HCT116 (cell line): ENCODE measurements around the gene MCM9. TPM values are rescaled to one million over a fixed set of nuclear protein-coding genes. Genes with fewer than 3 reads are reported as not detected.

Experiments
- ATAC-seq: fragments of 200-7000 bp; cut with Tn5 transposase; 2 replicates; pipeline ENCODE4 v1.9.1; 2020; ENCODE audit warnings: mild to moderate bottlenecking, moderate library complexity
- BruUV-seq: library from RNA; stranded (reverse); fragments of 400-500 nt; replicated peaks from 2 replicates; lab custom pipeline; 2021; lab: Mats Ljungman, UMichigan
- CTCF ChIA-PET: fragments of 300-600 bp; sonication (Branson Sonifier 250); formaldehyde crosslinking; loops from one replicate; lab custom pipeline; 2021; ENCODE audit warnings: antibody characterized with exemption; lab: Charles Lee
- POLR2A ChIA-PET: fragments of 300-600, 350-600 bp; sonication (Branson Sonifier 250); formaldehyde crosslinking; loops from one replicate; lab custom pipeline; 2021; ENCODE audit warnings: antibody characterized with exemption; lab: Charles Lee
- RAD21 ChIA-PET, 2 experiments: fragments of 300-600 bp; sonication (Branson Sonifier 250); formaldehyde crosslinking; loops; one replicate each; lab custom pipeline; 2023; ENCODE audit warnings: low total read pairs in 2 of 2; ENCODE audit not compliant: uncharacterized antibody in 2 of 2, unreplicated experiment in 2 of 2, low non-redundant PET in 1 of 2; lab: Charles Lee
- DNase-seq: peaks from one replicate; pipeline ENCODE4 v3.0.0-alpha.2; 2010; ENCODE audit warnings: low read depth, low spot score
- H2AFZ ChIP-seq: fragments of 200-600 bp; shearing (Covaris generic), sonication (generic); 2 replicates; pipeline ENCODE4 v1.6.1; 2017; ENCODE audit warnings: low read depth, mixed run types, mixed read lengths, antibody characterized with exemption, low read length; ENCODE audit not compliant: poor library complexity, severe bottlenecking
- H3K27ac ChIP-seq: 2 replicates; pipeline ENCODE4 v1.5.1; 2012; ENCODE audit warnings: low read depth, low read length
- H3K27me3 ChIP-seq: fragments of 200-600 bp; sonication (generic); 2 replicates; pipeline ENCODE4 v1.6.1; 2016; ENCODE audit warnings: mixed run types, low read length, mixed read lengths; ENCODE audit not compliant: insufficient read depth
- H3K36me3 ChIP-seq, 2 experiments: fragments of 200-500 bp in 1 of 2; fragments of 200-600 bp in 1 of 2; sonication (Bioruptor generic) in 1 of 2; sonication (generic) in 1 of 2; 2 replicates each; pipeline versions ENCODE4 v1.5.1 to v1.6.1; 2014 to 2016; ENCODE audit warnings: low read length in 2 of 2, inconsistent platforms in 1 of 2, mixed read lengths in 1 of 2, mixed run types in 1 of 2; ENCODE audit not compliant: insufficient read depth in 2 of 2, control insufficient read depth in 1 of 2
- H3K4me1 ChIP-seq, 2 experiments: fragments of 200-600 bp in 1 of 2; sonication (generic) in 1 of 2; 2 replicates each; pipeline versions ENCODE4 v1.5.1 to v1.6.1; 2012 to 2017; ENCODE audit warnings: low read length in 2 of 2, inconsistent platforms in 1 of 2, mild to moderate bottlenecking in 1 of 2, mixed read lengths in 1 of 2, mixed run types in 1 of 2, moderate library complexity in 1 of 2; ENCODE audit not compliant: insufficient read depth in 2 of 2, control insufficient read depth in 1 of 2
- H3K4me2 ChIP-seq: fragments of 200-600 bp; sonication (generic); 2 replicates; pipeline ENCODE4 v1.6.1; 2017; ENCODE audit warnings: mixed run types, low read length, mixed read lengths
- H3K4me3 ChIP-seq, 2 experiments: fragments of 200-600 bp in 1 of 2; sonication (generic) in 1 of 2; replicated peaks in 1 of 2; 2 replicates each; pipeline ENCODE4 v1.5.1; 2011 to 2016; ENCODE audit warnings: low read length in 2 of 2, control low read depth in 1 of 2, low read depth in 1 of 2, mild to moderate bottlenecking in 1 of 2, mixed read lengths in 1 of 2, mixed run types in 1 of 2
- H3K79me2 ChIP-seq: fragments of 200-600 bp; sonication (generic); 2 replicates; pipeline ENCODE4 v1.6.1; 2017; ENCODE audit warnings: mild to moderate bottlenecking, mixed run types, low read length, moderate library complexity, mixed read lengths; ENCODE audit not compliant: insufficient read depth
- H3K9ac ChIP-seq: fragments of 200-600 bp; sonication (generic); 2 replicates; pipeline ENCODE4 v1.6.1; 2016; ENCODE audit warnings: low read length, mixed read lengths
- H3K9me2 ChIP-seq: fragments of 200-600 bp; sonication (generic), shearing (Covaris generic); 2 replicates; pipeline ENCODE4 v1.6.1; 2017; ENCODE audit warnings: mixed run types, mild to moderate bottlenecking, moderate library complexity; ENCODE audit not compliant: insufficient read depth
- H3K9me3 ChIP-seq, 2 experiments: fragments of 200-500 bp in 1 of 2; fragments of 200-600 bp in 1 of 2; sonication (Bioruptor generic) in 1 of 2; sonication (generic) in 1 of 2; 2 replicates each; pipeline ENCODE4 v1.6.1; 2014 to 2017; ENCODE audit warnings: low read length in 2 of 2, mixed read lengths in 2 of 2, inconsistent platforms in 1 of 2, low read depth in 1 of 2, mild to moderate bottlenecking in 1 of 2, mixed run types in 1 of 2, moderate library complexity in 1 of 2; ENCODE audit not compliant: control insufficient read depth in 1 of 2, insufficient read depth in 1 of 2
- H4K20me1 ChIP-seq: fragments of 200-600 bp; sonication (generic), shearing (Covaris generic); 2 replicates; pipeline ENCODE4 v1.6.1; 2017; ENCODE audit warnings: mixed run types, mild to moderate bottlenecking, moderate library complexity; ENCODE audit not compliant: insufficient read depth
- CEBPB ChIP-seq: IDR thresholded peaks from 2 replicates; pipeline ENCODE4 v1.6.1; 2012; ENCODE audit warnings: low read depth
- EZH2 ChIP-seq: fragments of 200-600 bp; sonication (generic); IDR thresholded peaks from 2 replicates; pipeline ENCODE4 v1.6.1; 2017; ENCODE audit warnings: antibody characterized with exemption, mixed run types
- EZH2phosphoT487 ChIP-seq: fragments of 200-600 bp; IDR thresholded peaks from 2 replicates; pipeline ENCODE4 v1.6.1; 2018; ENCODE audit warnings: antibody characterized with exemption, borderline replicate concordance
- POLR2AphosphoS5 ChIP-seq: IDR thresholded peaks from 2 replicates; pipeline ENCODE4 v1.6.1; 2011; ENCODE audit warnings: mild to moderate bottlenecking, low read depth, low read length, moderate library complexity
- ZBTB33 ChIP-seq: IDR thresholded peaks from 2 replicates; pipeline ENCODE4 v1.6.1; 2011; ENCODE audit warnings: mild to moderate bottlenecking, low read length, moderate library complexity; ENCODE audit not compliant: insufficient replicate concordance; ENCODE audit errors: extremely low read depth
- ZNF274 ChIP-seq: fragments of 200-500 bp; sonication (Bioruptor generic); IDR thresholded peaks from 2 replicates; pipeline ENCODE4 v1.6.1; 2014; ENCODE audit warnings: mild to moderate bottlenecking, low read depth, low read length, inconsistent platforms
- intact Hi-C: fragments of 100-400 bp; cut with micrococcal nuclease; formaldehyde crosslinking; loops from 2 replicates; pipeline ENCODE4 v1.10.0; 2022
- total RNA-seq: library from RNA; stranded (reverse); gene quantifications from one replicate; pipeline ENCODE4 v1.2.1, GENCODE V29; 2021; ENCODE audit not compliant: unreplicated experiment

Gene MCM9
- total RNA-seq, 1 experiment from 2014 or later = 13.6 TPM

DNA sequence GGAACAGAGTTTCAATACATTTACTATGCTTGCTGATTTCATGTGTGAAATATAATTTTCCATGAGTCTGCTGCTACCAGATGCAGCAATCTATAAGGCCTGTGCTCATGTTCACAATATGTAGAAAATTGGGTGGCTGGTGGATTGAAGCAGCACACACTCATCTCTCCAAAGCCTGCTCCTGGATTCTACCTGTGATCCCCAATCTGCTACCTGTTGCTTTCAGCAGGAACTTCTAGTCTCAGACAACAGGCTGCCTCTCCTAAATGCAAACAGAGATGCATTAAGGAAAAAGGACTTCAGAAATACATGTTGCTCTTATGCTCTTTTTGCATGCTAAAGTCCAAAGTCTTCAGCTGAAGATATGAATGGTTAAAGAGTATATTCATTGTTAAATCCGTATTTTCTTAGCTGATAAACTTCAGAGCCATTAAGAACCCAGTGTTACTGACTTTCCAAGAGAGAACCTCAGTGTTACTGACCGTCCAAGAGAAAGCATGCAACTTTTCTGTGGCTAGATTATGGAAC lies 30.9 kb upstream of the MCM9 start (continued):
- TF ChIP-seq POLR2AphosphoS5 (no peak), EZH2 (no peak)

DNA sequence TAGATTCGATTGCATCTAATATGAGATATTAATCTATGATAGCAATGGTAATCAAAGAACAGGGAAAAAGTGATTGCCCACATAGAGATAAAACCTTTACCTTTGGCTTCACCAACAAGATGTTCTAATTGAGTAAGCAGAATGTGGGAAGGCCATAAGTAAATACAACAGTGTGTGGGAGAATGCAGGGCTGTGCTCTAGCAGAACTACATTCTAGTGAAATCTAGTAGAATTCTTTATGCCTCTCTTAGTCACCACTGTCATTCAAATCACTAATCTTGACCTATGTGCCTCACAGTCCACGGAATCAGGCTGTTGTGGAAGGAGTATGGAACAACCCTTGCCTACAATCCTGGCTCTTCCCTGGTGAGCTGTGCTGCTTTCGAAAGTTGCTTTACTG lies 30.4 kb upstream of the MCM9 start:
- H3K9me3 ChIP-seq = no peaks in the 10 kb centered on the region
- intact Hi-C loops = loop anchor here (5.0 to 10.0 kb wide), 2 partner anchors 382 to 759 kb away; partner anchors contain the start of gene MAN1A1
- no peak for ATAC-seq
- DNase-seq = no peak
- no peak overlapping the region for H3K9ac ChIP-seq
- no peaks in the 10 kb centered on the region for H3K79me2 ChIP-seq
- H3K4me1 ChIP-seq = peaks cover 0 to 10% of the 10 kb centered on the region in 2 experiments; a peak in 1 of 4 replicates
- H3K36me3 ChIP-seq = no peaks in the 10 kb centered on the region
- H4K20me1 ChIP-seq = no peaks in the 10 kb centered on the region
- ChIA-PET POLR2A (no interaction called here), CTCF (interaction anchor here (0.7 to 3.3 kb wide), 2 partner anchors 144 to 843 kb away, joined by 3 to 56 read pairs; no protein-coding TSS in a partner anchor), RAD21 (no interaction called here)
- H3K4me3 ChIP-seq = no peak overlapping the region
- no peak for TF ChIP-seq EZH2phosphoT487
- no peak for TF ChIP-seq CEBPB
- no peak for TF ChIP-seq ZNF274
- TF ChIP-seq ZBTB33 = no peak
- no peak overlapping the region for H3K27ac ChIP-seq
- no peak overlapping the region for H2AFZ ChIP-seq
- BruUV-seq = no TSS peak
- H3K27me3 ChIP-seq = no peaks in the 10 kb centered on the region
- no peak overlapping the region for H3K4me2 ChIP-seq
- H3K9me2 ChIP-seq = no peaks in the 10 kb centered on the region
